Measurements from ENCODE around the gene TIAM1.

- TF ChIP-seq CTCF (IDR thresholded peaks at IDR 0.05) (no peak), POLR2A (IDR thresholded peaks at IDR 0.05) (no peak), POLR2AphosphoS5 (IDR thresholded peaks at IDR 0.05; ENCODE audit: insufficient read depth in 1 of 2, low read depth in 1 of 2) (no peak)
These were observed 156.6 kb downstream of the TIAM1 start for GRCh38 chr21:31187499-31187898.

Data from vagina (tissue), 2 donors.